H1 (cell line): Measurements from ENCODE around the gene PPP1R13B. TPM values are rescaled to one million over a fixed set of nuclear protein-coding genes. Genes with fewer than 3 reads are reported as not detected.

ENCODE experiments used
- CTCF ChIA-PET: fragments of 300-600 bp; sonication (Branson Sonifier 250); formaldehyde crosslinking; loops from one replicate; lab custom pipeline; 2021; ENCODE audit not compliant: partially characterized antibody; lab: Charles Lee
- POLR2A ChIA-PET: fragments of 300-600 bp; sonication (Branson Sonifier 250); formaldehyde crosslinking; loops from one replicate; lab custom pipeline; 2021; ENCODE audit warnings: inconsistent platforms; ENCODE audit not compliant: partially characterized antibody; lab: Charles Lee
- DNase-seq, 2 experiments: peaks; one replicate each; pipeline versions ENCODE4 v3.0.0 to v3.0.0-alpha.2; 2010 to 2022; ENCODE audit warnings: low spot score in 2 of 2, low read depth in 1 of 2, mixed read lengths in 1 of 2
- FAIRE-seq: peaks from 2 replicates; lab custom pipeline; 2011; peaks lifted over from hg19 to GRCh38; lab: Jason Lieb, UNC
- H2AFZ ChIP-seq: 2 replicates; pipeline ENCODE4 v1.8.1; 2012; ENCODE audit warnings: low read length, inconsistent platforms
- H2AK5ac ChIP-seq: 2 replicates; pipeline ENCODE4 v1.6.1; 2013; ENCODE audit warnings: low read depth, low read length
- H2BK120ac ChIP-seq: replicated peaks from 2 replicates; pipeline ENCODE3; 2013; ENCODE audit warnings: low read depth, low read length, inconsistent platforms
- H2BK12ac ChIP-seq: 2 replicates; pipeline ENCODE4 v1.6.1; 2013; ENCODE audit warnings: low read depth, low read length
- H2BK15ac ChIP-seq: 2 replicates; pipeline ENCODE4 v1.6.1; 2013; ENCODE audit warnings: low read length
- H2BK20ac ChIP-seq: 2 replicates; pipeline ENCODE4 v1.6.1; 2013; ENCODE audit warnings: low read length
- H2BK5ac ChIP-seq: 2 replicates; pipeline ENCODE4 v1.6.1; 2013; ENCODE audit warnings: low read depth, low read length
- H3K14ac ChIP-seq: 2 replicates; pipeline ENCODE4 v1.6.1; 2013; ENCODE audit warnings: inconsistent platforms; ENCODE audit not compliant: insufficient read length
- H3K18ac ChIP-seq: 2 replicates; pipeline ENCODE4 v1.6.1; 2013; ENCODE audit warnings: low read length; ENCODE audit errors: extremely low read depth
- H3K23ac ChIP-seq: 2 replicates; pipeline ENCODE4 v1.6.1; 2013; ENCODE audit warnings: inconsistent platforms; ENCODE audit not compliant: insufficient read length
- H3K23me2 ChIP-seq: 2 replicates; pipeline ENCODE4 v1.6.1; 2013; ENCODE audit warnings: low read depth, low read length
- H3K27ac ChIP-seq: 2 replicates; pipeline ENCODE4 v1.6.1; 2011; ENCODE audit warnings: low read depth, low read length, inconsistent platforms
- H3K27me3 ChIP-seq, 4 experiments: replicated peaks in 1 of 4; 1 replicate in 1 of 4; 2 replicates in 3 of 4; pipeline versions ENCODE4 v1.6.1 to v1.8.1; 2011 to 2013; ENCODE audit warnings: low read length in 3 of 4, mild to moderate bottlenecking in 3 of 4, inconsistent platforms in 2 of 4, mixed read lengths in 2 of 4, moderate library complexity in 1 of 4; ENCODE audit not compliant: control insufficient read depth in 3 of 4, insufficient read depth in 3 of 4; ENCODE audit errors: extremely low read depth in 1 of 4
- H3K36me3 ChIP-seq, 4 experiments: 2 replicates each; pipeline versions ENCODE4 v1.6.1 to v1.8.1; 2011 to 2013; ENCODE audit warnings: mild to moderate bottlenecking in 4 of 4, low read length in 3 of 4, moderate library complexity in 2 of 4, control low read depth in 1 of 4, inconsistent platforms in 1 of 4; ENCODE audit not compliant: insufficient read depth in 4 of 4, control insufficient read depth in 2 of 4
- H3K4ac ChIP-seq: replicated peaks from 2 replicates; pipeline ENCODE3; 2013; ENCODE audit warnings: low read length, low read depth, mixed read lengths, inconsistent platforms; ENCODE audit not compliant: insufficient read length
- H3K4me1 ChIP-seq, 4 experiments: replicated peaks in 1 of 4; 1 replicate in 1 of 4; 2 replicates in 3 of 4; pipeline versions ENCODE4 v1.6.1 to v1.8.1; 2011 to 2013; ENCODE audit warnings: low read length in 3 of 4, inconsistent platforms in 2 of 4, mixed read lengths in 1 of 4; ENCODE audit not compliant: insufficient read depth in 4 of 4, control insufficient read depth in 3 of 4
- H3K4me2 ChIP-seq, 2 experiments: 2 replicates each; pipeline versions ENCODE4 v1.6.1 to v1.8.1; 2011 to 2013; ENCODE audit warnings: low read depth in 2 of 2, low read length in 2 of 2, control low read depth in 1 of 2, inconsistent platforms in 1 of 2, mild to moderate bottlenecking in 1 of 2; ENCODE audit not compliant: insufficient read depth in 1 of 2
- H3K4me3 ChIP-seq, 4 experiments: fragments of 200-600, 300-600 bp in 1 of 4; sonication (generic), shearing (Covaris generic), sonication (Bioruptor Twin) in 1 of 4; 2 replicates each; pipeline versions ENCODE4 v1.5.1 to v1.8.1; 2011 to 2016; ENCODE audit warnings: low read length in 4 of 4, low read depth in 3 of 4, control low read depth in 2 of 4, inconsistent platforms in 2 of 4, mild to moderate bottlenecking in 2 of 4, mixed read lengths in 1 of 4, moderate library complexity in 1 of 4; ENCODE audit not compliant: insufficient read depth in 2 of 4; ENCODE audit errors: extremely low read depth in 1 of 4
- H3K56ac ChIP-seq: replicated peaks from 2 replicates; pipeline ENCODE3; 2013; ENCODE audit warnings: low read depth, mild to moderate bottlenecking, mixed read lengths, low read length, inconsistent platforms; ENCODE audit not compliant: insufficient read length
- H3K79me1 ChIP-seq: 2 replicates; pipeline ENCODE4 v1.6.1; 2013; ENCODE audit warnings: low read depth, low read length, control low read depth
- H3K79me2 ChIP-seq, 2 experiments: 2 replicates each; pipeline versions ENCODE4 v1.6.1 to v1.8.1; 2012 to 2013; ENCODE audit warnings: low read length in 2 of 2, mild to moderate bottlenecking in 2 of 2, inconsistent platforms in 1 of 2; ENCODE audit not compliant: insufficient read depth in 2 of 2, control insufficient read depth in 1 of 2
- H3K9ac ChIP-seq, 4 experiments: replicated peaks in 1 of 4; 1 replicate in 1 of 4; 2 replicates in 3 of 4; pipeline versions ENCODE4 v1.6.1 to v1.8.1; 2011 to 2013; ENCODE audit warnings: low read depth in 3 of 4, low read length in 3 of 4, control low read depth in 2 of 4, mild to moderate bottlenecking in 2 of 4, moderate library complexity in 2 of 4, inconsistent platforms in 1 of 4; ENCODE audit errors: extremely low read depth in 1 of 4
- H3K9me3 ChIP-seq, 2 experiments: 2 replicates each; pipeline versions ENCODE4 v1.6.1 to v1.8.1; 2012 to 2013; ENCODE audit warnings: mild to moderate bottlenecking in 2 of 2, moderate library complexity in 2 of 2, control low read depth in 1 of 2, inconsistent platforms in 1 of 2, low read depth in 1 of 2, low read length in 1 of 2, mixed read lengths in 1 of 2; ENCODE audit not compliant: insufficient read depth in 2 of 2
- H4K20me1 ChIP-seq, 2 experiments: replicated peaks in 1 of 2; 2 replicates each; pipeline versions ENCODE3 to v1.8.1; 2011 to 2013; ENCODE audit warnings: inconsistent platforms in 2 of 2, low read length in 2 of 2, mild to moderate bottlenecking in 1 of 2; ENCODE audit not compliant: insufficient read depth in 2 of 2, control insufficient read depth in 1 of 2
- H4K5ac ChIP-seq: 2 replicates; pipeline ENCODE4 v1.6.1; 2013; ENCODE audit warnings: low read length, low read depth, mixed read lengths, inconsistent platforms; ENCODE audit not compliant: insufficient read length
- H4K8ac ChIP-seq: 2 replicates; pipeline ENCODE4 v1.8.0; 2013; ENCODE audit warnings: mild to moderate bottlenecking, moderate library complexity, low read length, inconsistent platforms; ENCODE audit not compliant: insufficient read depth; ENCODE audit errors: extremely low read depth
- H4K91ac ChIP-seq: replicated peaks from 2 replicates; pipeline ENCODE3; 2013; ENCODE audit warnings: low read length, mixed read lengths, inconsistent platforms; ENCODE audit not compliant: insufficient read length
- ASH2L ChIP-seq: fragments of 200-600, 300-600 bp; sonication (generic); IDR thresholded peaks from one replicate; pipeline ENCODE4 v1.7.1; 2017; ENCODE audit warnings: low read length
- E2F6 ChIP-seq: IDR thresholded peaks from 2 replicates; pipeline ENCODE4 v1.6.1; 2012; ENCODE audit warnings: inconsistent platforms
- EP300 ChIP-seq, 2 experiments: IDR thresholded peaks; 1 replicate in 1 of 2; 2 replicates in 1 of 2; pipeline ENCODE4 v1.6.1; 2011 to 2012; ENCODE audit warnings: low read depth in 2 of 2, low read length in 2 of 2, mild to moderate bottlenecking in 2 of 2, borderline replicate concordance in 1 of 2, inconsistent platforms in 1 of 2, moderate library complexity in 1 of 2
- MAFK ChIP-seq: IDR thresholded peaks from 2 replicates; pipeline ENCODE4 v1.6.1; 2012; ENCODE audit warnings: low read depth, mild to moderate bottlenecking, improper control_type of control experiment, low read length
- PHF8 ChIP-seq: fragments of 200-600 bp; sonication (generic); conservative IDR thresholded peaks from 2 replicates; pipeline ENCODE4 v1.7.1; 2012; ENCODE audit warnings: low read depth, mild to moderate bottlenecking, inconsistent platforms, low read length, moderate library complexity
- RBBP5 ChIP-seq: IDR thresholded peaks from 2 replicates; pipeline ENCODE4 v1.7.1; 2012; ENCODE audit warnings: low read depth, mild to moderate bottlenecking, inconsistent platforms, low read length, moderate library complexity, borderline replicate concordance
- SIRT6 ChIP-seq: IDR thresholded peaks from one replicate; pipeline ENCODE4 v1.7.1; 2012; ENCODE audit warnings: low read length, inconsistent platforms
- TCF12 ChIP-seq: IDR thresholded peaks from 2 replicates; pipeline ENCODE4 v1.6.1; 2011; ENCODE audit warnings: low read depth, mild to moderate bottlenecking, low read length
- WGBS, 2 experiments: shearing (Covaris generic) in 1 of 2; methylation state at CpG; one replicate each; pipeline versions ENCODE4 v1.1.6 to v1.1.7; 2013 to 2015; ENCODE audit warnings: low lambda C conversion rate in 2 of 2, mixed read lengths in 2 of 2, inconsistent platforms in 1 of 2, low coverage in 1 of 2, missing lambda C conversion rate in 1 of 2; ENCODE audit not compliant: insufficient replicate concordance in 2 of 2, insufficient coverage in 1 of 2, insufficient read length in 1 of 2; ENCODE audit errors: extremely low coverage in 1 of 2, missing lambda C conversion rate in 1 of 2; 5-methylcytosine and 5-hydroxymethylcytosine counted together
- long read RNA-seq, 2 experiments: library from RNA in 1 of 2; library from capped mRNA in 1 of 2; stranded (forward); transcript quantifications; one replicate each; pipeline ENCODE4 v2.0.0, GENCODE V29; 2021; ENCODE audit warnings: inconsistent platforms in 1 of 2
- polyA minus RNA-seq, 3 experiments: library from RNA; depleted of rRNA, polyadenylated mRNA; stranded (reverse); fragments of >200 nt; gene quantifications; 1 replicate in 2 of 3; 2 replicates in 1 of 3; pipeline ENCODE4 v1.2.3, GENCODE V29; 2011
- polyA plus RNA-seq, 7 experiments: library from polyadenylated mRNA; depleted of rRNA in 3 of 7; stranded (reverse) in 5 of 7; unstranded in 2 of 7; fragments of >200 nt in 5 of 7; fragments of 200-250 nt in 2 of 7; gene quantifications; 1 replicate in 5 of 7; 2 replicates in 1 of 7; 4 replicates in 1 of 7; pipeline versions ENCODE4 v1.2.1 to v1.2.3, GENCODE V29; 2011 to 2013; ENCODE audit warnings: missing spikeins in 2 of 7, mixed read lengths in 2 of 7
- total RNA-seq: library from RNA; stranded (reverse); fragmentation: NEBNext Ultra II Directional; extraction: Animal tissue kit (Norgen Biotek cat#: 25700); gene quantifications from 2 replicates; pipeline ENCODE4 v1.2.1, GENCODE V29; 2021

Gene PPP1R13B
- total RNA-seq (8.9 and 9.7 TPM in 2 replicates), polyA plus RNA-seq (2011; rRNA removed) (2.6 and 4.5 TPM in 2 replicates), polyA minus RNA-seq (2011; rRNA and poly(A)+ RNA removed) (5.4 and 9.3 TPM in 2 replicates)
- polyA plus RNA-seq (2011; cell fraction: cytosol; rRNA removed), result 2.7 TPM
- 9.9 TPM for polyA plus RNA-seq (2011; cell fraction: nucleus; rRNA removed)
- 5.3 to 8.0 TPM (median 5.5 TPM) in 4 replicates for polyA plus RNA-seq (2012, experiment 1 of 2)
- 2.4 TPM for polyA plus RNA-seq (2012, experiment 2 of 2)
- 4.8 TPM for polyA plus RNA-seq (2013, experiment 1 of 2)
- polyA plus RNA-seq (2013, experiment 2 of 2), result 5.1 TPM
- 5.7 TPM for polyA minus RNA-seq (2011; cell fraction: cytosol; rRNA and poly(A)+ RNA removed)
- polyA minus RNA-seq (2011; cell fraction: nucleus; rRNA and poly(A)+ RNA removed), result 7.7 TPM
- long read RNA-seq, experiment 1, partial matches to known transcripts, result 1 of 4 reads
- long read RNA-seq, experiment 1, other reads (novel, unspliced or antisense), result 3 of 4 reads
- long read RNA-seq, experiment 2, partial matches to known transcripts, result 0 of 1 reads
- long read RNA-seq, experiment 2, other reads (novel, unspliced or antisense), result 0 of 1 reads

DNA sequence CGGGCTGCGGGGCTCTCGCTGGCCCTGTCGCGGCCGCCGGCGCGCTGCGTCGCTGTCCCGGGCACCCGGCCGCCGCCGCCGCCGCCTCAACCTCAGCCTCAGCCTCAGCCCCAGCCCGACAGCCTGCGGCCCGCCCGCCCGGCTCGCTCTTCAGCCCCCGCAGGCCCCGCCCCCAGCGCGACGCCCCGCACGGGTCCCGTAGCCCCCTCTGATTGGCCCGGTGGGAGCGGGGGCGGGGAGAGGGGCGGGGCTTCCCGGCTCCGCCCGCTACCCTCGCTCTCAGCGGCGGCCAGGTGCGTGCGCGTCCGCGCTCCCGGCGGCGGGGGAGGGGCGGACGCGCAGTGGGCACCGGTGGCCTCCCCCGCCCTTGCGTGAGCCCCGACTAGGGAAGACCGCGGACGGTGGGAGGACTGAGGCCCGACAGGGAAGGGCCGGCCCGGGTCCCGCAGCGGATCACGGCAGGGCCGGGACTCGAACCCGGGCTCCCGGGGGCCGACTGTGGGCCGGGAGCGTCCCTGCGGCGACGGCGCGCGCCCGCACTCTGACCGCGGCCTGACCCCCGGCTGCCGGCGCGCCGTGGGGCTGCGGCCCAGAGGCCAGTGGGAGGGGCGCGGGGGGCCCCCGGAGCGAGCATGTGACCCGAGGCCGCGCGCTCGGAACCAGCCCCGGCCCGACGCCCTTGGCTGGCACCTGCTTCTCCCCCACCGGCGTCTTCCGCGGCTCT lies at the start of gene PPP1R13B:
Gene PPP1R13B (minus strand): TSS at position 125 of the 724 bp plus-strand sequence. CDS start 268 bp downstream, outside the sequence.
- Histone ChIP-seq H3K56ac (peak within 1 kb of the TSS; percentile 46), H3K18ac (no peak within 1 kb of the TSS; the same call in 1 of the 2 replicates), H3K79me1 (no peaks in the 10 kb centered on the region), H3K79me2 (no peaks in the 10 kb centered on the region), H4K20me1 (no peaks in the 10 kb centered on the region), H3K23ac (no peak within 1 kb of the TSS), H3K4me2 (peak within 1 kb of the TSS; percentile 87 to 97), H2BK120ac (no peak within 1 kb of the TSS), H3K9ac (peak within 1 kb of the TSS in 3 of 4 experiments; percentile 30 to 61 (median 54); a peak in 4 of 7 replicates), H3K27me3 (peaks cover 0 to 26% (median 20%) of the 10 kb centered on the region in 4 experiments; a peak in 6 of 7 replicates), H4K5ac (no peak within 1 kb of the TSS), H3K23me2 (peaks cover 12% of the 10 kb centered on the region), H4K91ac (no peak within 1 kb of the TSS), H3K14ac (no peak within 1 kb of the TSS), H4K8ac (peak within 1 kb of the TSS; percentile 89), H3K4me3 (peak within 1 kb of the TSS; percentile 66 to 82 (median 74)), H3K4ac (no peak within 1 kb of the TSS), H2BK15ac (no peak within 1 kb of the TSS), H2AK5ac (no peak within 1 kb of the TSS), H3K9me3 (no peaks in the 10 kb centered on the region), H3K36me3 (no peaks in the 10 kb centered on the region), H2BK5ac (no peak within 1 kb of the TSS), H3K27ac (no peak within 1 kb of the TSS; the same call in 1 of the 2 replicates), H3K4me1 (peaks cover 0 to 7% (median 2%) of the 10 kb centered on the region in 4 experiments; a peak in 6 of 7 replicates), H2BK20ac (no peak within 1 kb of the TSS), H2BK12ac (peak within 1 kb of the TSS; percentile 68; the same call in 1 of the 2 replicates), H2AFZ (peak within 1 kb of the TSS; percentile 86)
- ChIA-PET POLR2A (interaction anchor here (1.2 to 2.6 kb wide), 2 partner anchors 9 to 13 kb away, joined by 4 to 7 read pairs; no protein-coding TSS in a partner anchor), CTCF (no interaction called here)
- FAIRE-seq, result no peak
- DNase-seq, result peak in 1 of 2 experiments; percentile 94
- 1% methylated on average over 18 of the region's 104 CpGs; no CpG with 5 or more reads in 1 of the 2 experiments for WGBS, 2 experiments
- TF ChIP-seq RBBP5 (peak; percentile 89), SIRT6 (no peak), TCF12 (peak; percentile 24; the same call in 1 of the 2 replicates), E2F6 (no peak), MAFK (no peak), EP300 (IDR thresholded peaks at IDR 0.05; ENCODE audit: borderline replicate concordance in 1 of 2, low read depth in 2 of 2, low read length in 2 of 2) (0 out of 3 replicates have a peak, but pooled peaks of 1 of the 2 experiments have one; percentile 4), PHF8 (peak; percentile 60), ASH2L (peak; percentile 17)
